Measurements from ENCODE around the gene SCD5. TPM values are rescaled to one million over a fixed set of nuclear protein-coding genes. Genes with fewer than 3 reads are reported as not detected.

The SCD5 gene
- total and polyA plus RNA-seq, 9 of the 15 experiments (the other 6 are each of a cell fraction or from before 2014, with no cell fraction given): 0.01 to 0.20 (median 0.03) TPM; not detected in 5

DNA sequence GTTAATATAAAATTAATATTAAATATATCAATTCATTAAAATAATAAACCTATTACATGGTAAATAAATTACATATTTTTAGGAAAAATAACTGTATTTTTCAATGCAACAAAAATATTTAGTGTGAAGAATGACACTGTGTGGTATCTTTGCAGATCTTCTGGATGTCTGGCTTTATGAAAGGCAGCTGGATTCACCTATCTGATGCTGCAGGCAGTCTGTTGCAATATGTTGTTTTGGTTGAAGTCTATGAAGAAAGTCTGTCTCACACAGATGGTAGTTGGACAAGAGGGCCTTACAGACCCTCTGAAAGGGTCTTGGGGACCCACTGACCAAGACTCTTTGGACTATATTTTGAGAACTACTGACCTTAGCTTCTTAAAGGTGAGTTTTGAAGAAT lies 147.7 kb downstream of the SCD5 start (continued):
- TF ChIP-seq, protein P1, sequence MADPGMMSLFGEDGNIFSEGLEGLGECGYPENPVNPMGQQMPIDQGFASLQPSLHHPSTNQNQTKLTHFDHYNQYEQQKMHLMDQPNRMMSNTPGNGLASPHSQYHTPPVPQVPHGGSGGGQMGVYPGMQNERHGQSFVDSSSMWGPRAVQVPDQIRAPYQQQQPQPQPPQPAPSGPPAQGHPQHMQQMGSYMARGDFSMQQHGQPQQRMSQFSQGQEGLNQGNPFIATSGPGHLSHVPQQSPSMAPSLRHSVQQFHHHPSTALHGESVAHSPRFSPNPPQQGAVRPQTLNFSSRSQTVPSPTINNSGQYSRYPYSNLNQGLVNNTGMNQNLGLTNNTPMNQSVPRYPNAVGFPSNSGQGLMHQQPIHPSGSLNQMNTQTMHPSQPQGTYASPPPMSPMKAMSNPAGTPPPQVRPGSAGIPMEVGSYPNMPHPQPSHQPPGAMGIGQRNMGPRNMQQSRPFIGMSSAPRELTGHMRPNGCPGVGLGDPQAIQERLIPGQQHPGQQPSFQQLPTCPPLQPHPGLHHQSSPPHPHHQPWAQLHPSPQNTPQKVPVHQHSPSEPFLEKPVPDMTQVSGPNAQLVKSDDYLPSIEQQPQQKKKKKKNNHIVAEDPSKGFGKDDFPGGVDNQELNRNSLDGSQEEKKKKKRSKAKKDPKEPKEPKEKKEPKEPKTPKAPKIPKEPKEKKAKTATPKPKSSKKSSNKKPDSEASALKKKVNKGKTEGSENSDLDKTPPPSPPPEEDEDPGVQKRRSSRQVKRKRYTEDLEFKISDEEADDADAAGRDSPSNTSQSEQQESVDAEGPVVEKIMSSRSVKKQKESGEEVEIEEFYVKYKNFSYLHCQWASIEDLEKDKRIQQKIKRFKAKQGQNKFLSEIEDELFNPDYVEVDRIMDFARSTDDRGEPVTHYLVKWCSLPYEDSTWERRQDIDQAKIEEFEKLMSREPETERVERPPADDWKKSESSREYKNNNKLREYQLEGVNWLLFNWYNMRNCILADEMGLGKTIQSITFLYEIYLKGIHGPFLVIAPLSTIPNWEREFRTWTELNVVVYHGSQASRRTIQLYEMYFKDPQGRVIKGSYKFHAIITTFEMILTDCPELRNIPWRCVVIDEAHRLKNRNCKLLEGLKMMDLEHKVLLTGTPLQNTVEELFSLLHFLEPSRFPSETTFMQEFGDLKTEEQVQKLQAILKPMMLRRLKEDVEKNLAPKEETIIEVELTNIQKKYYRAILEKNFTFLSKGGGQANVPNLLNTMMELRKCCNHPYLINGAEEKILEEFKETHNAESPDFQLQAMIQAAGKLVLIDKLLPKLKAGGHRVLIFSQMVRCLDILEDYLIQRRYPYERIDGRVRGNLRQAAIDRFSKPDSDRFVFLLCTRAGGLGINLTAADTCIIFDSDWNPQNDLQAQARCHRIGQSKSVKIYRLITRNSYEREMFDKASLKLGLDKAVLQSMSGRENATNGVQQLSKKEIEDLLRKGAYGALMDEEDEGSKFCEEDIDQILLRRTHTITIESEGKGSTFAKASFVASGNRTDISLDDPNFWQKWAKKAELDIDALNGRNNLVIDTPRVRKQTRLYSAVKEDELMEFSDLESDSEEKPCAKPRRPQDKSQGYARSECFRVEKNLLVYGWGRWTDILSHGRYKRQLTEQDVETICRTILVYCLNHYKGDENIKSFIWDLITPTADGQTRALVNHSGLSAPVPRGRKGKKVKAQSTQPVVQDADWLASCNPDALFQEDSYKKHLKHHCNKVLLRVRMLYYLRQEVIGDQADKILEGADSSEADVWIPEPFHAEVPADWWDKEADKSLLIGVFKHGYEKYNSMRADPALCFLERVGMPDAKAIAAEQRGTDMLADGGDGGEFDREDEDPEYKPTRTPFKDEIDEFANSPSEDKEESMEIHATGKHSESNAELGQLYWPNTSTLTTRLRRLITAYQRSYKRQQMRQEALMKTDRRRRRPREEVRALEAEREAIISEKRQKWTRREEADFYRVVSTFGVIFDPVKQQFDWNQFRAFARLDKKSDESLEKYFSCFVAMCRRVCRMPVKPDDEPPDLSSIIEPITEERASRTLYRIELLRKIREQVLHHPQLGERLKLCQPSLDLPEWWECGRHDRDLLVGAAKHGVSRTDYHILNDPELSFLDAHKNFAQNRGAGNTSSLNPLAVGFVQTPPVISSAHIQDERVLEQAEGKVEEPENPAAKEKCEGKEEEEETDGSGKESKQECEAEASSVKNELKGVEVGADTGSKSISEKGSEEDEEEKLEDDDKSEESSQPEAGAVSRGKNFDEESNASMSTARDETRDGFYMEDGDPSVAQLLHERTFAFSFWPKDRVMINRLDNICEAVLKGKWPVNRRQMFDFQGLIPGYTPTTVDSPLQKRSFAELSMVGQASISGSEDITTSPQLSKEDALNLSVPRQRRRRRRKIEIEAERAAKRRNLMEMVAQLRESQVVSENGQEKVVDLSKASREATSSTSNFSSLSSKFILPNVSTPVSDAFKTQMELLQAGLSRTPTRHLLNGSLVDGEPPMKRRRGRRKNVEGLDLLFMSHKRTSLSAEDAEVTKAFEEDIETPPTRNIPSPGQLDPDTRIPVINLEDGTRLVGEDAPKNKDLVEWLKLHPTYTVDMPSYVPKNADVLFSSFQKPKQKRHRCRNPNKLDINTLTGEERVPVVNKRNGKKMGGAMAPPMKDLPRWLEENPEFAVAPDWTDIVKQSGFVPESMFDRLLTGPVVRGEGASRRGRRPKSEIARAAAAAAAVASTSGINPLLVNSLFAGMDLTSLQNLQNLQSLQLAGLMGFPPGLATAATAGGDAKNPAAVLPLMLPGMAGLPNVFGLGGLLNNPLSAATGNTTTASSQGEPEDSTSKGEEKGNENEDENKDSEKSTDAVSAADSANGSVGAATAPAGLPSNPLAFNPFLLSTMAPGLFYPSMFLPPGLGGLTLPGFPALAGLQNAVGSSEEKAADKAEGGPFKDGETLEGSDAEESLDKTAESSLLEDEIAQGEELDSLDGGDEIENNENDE (IDR thresholded peaks at IDR 0.05; ENCODE audit: low read depth, low read length): no peak
- TF ChIP-seq NR2F6 (CRISPR knock-in tag; IDR thresholded peaks at IDR 0.05): no peak
- TF ChIP-seq ZNF175 (CRISPR knock-in tag; IDR thresholded peaks at IDR 0.05; ENCODE audit: low read depth): no peak
- TF ChIP-seq BRF1 (IDR thresholded peaks at IDR 0.05; ENCODE audit: borderline replicate concordance, extremely low read depth, insufficient read length): no peak
- TF ChIP-seq MEF2A (IDR thresholded peaks at IDR 0.05; ENCODE audit: control insufficient read depth, low read depth, low read length): no peak
- TF ChIP-seq EGR1 (conservative IDR thresholded peaks at IDR 0.05): no peak
- TF ChIP-seq SP1 (CRISPR knock-in tag; IDR thresholded peaks at IDR 0.05): no peak
- TF ChIP-seq, protein P2, sequence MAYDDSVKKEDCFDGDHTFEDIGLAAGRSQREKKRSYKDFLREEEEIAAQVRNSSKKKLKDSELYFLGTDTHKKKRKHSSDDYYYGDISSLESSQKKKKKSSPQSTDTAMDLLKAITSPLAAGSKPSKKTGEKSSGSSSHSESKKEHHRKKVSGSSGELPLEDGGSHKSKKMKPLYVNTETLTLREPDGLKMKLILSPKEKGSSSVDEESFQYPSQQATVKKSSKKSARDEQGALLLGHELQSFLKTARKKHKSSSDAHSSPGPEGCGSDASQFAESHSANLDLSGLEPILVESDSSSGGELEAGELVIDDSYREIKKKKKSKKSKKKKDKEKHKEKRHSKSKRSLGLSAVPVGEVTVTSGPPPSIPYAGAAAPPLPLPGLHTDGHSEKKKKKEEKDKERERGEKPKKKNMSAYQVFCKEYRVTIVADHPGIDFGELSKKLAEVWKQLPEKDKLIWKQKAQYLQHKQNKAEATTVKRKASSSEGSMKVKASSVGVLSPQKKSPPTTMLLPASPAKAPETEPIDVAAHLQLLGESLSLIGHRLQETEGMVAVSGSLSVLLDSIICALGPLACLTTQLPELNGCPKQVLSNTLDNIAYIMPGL (CRISPR knock-in tag; IDR thresholded peaks at IDR 0.05): no peak
- TF ChIP-seq ZNF76 (CRISPR knock-in tag; IDR thresholded peaks at IDR 0.05; ENCODE audit: borderline replicate concordance): no peak
- no peak for TF ChIP-seq ZNF780A (CRISPR knock-in tag; IDR thresholded peaks at IDR 0.05)
- no peak for TF ChIP-seq NFIX (CRISPR knock-in tag; IDR thresholded peaks at IDR 0.05; ENCODE audit: low read depth)
- TF ChIP-seq ZNF695 (CRISPR knock-in tag; IDR thresholded peaks at IDR 0.05): no peak
- no peak for TF ChIP-seq ZSCAN29 (IDR thresholded peaks at IDR 0.05)
